K562 (cell line): ENCODE measurements around the gene ACER3. TPM values are rescaled to one million over a fixed set of nuclear protein-coding genes. Genes with fewer than 3 reads are reported as not detected.

Source experiments
- ATF4 ChIP-seq: fragments of 450-650 bp; formaldehyde crosslinking; IDR thresholded peaks from 2 replicates; pipeline ENCODE4 v1.4.0; 2022; ENCODE audit warnings: mild to moderate bottlenecking, moderate library complexity
- DNMT1 ChIP-seq: fragments of 450-650 bp; IDR thresholded peaks from 2 replicates; pipeline ENCODE4 v1.6.1; 2016; ENCODE audit warnings: antibody characterized with exemption, mild to moderate bottlenecking
- EZH2 ChIP-seq: IDR thresholded peaks from 2 replicates; pipeline ENCODE4 v1.6.1; 2012; ENCODE audit warnings: low read depth, mild to moderate bottlenecking, inconsistent platforms, low read length, borderline replicate concordance
- MAX ChIP-seq: sonication (generic); formaldehyde crosslinking; IDR thresholded peaks from 2 replicates; pipeline ENCODE4 v1.9.0; 2022; ENCODE audit warnings: mild to moderate bottlenecking, missing genetic modification reagents
- MED1 ChIP-seq: sonication (generic); formaldehyde crosslinking; IDR thresholded peaks from 2 replicates; pipeline ENCODE4 v1.8.1; 2023; ENCODE audit warnings: missing genetic modification reagents, borderline replicate concordance
- MTA1 ChIP-seq: fragments of 450-650 bp; IDR thresholded peaks from 2 replicates; pipeline ENCODE4 v1.6.1; 2017; ENCODE audit warnings: borderline replicate concordance
- MTA3 ChIP-seq: fragments of 450-650 bp; formaldehyde crosslinking; IDR thresholded peaks from 2 replicates; pipeline ENCODE4 v1.6.1; 2017; ENCODE audit warnings: mild to moderate bottlenecking, borderline replicate concordance
- NFXL1 ChIP-seq: fragments of 450-650 bp; formaldehyde crosslinking; IDR thresholded peaks from 2 replicates; pipeline ENCODE4 v1.4.0; 2021; ENCODE audit warnings: mild to moderate bottlenecking
- ZC3H8 ChIP-seq: fragments of 450-650 bp; IDR thresholded peaks from 2 replicates; pipeline ENCODE4 v1.6.1; 2017
- ZKSCAN8 ChIP-seq: fragments of 200-800 bp; sonication (Bioruptor generic); IDR thresholded peaks from 2 replicates; pipeline ENCODE4 v1.6.1; 2016; ENCODE audit warnings: missing genetic modification characterization, missing compliant biosample characterization
- ZNF696 ChIP-seq: fragments of 250-450 bp; sonication (Bioruptor Pico); conservative IDR thresholded peaks from 2 replicates; pipeline ENCODE4 v1.4.0; 2020; ENCODE audit warnings: mild to moderate bottlenecking, moderate library complexity
- polyA plus RNA-seq, 8 experiments: library from polyadenylated mRNA; depleted of rRNA in 4 of 8; stranded (reverse) in 5 of 8; unstranded in 3 of 8; fragments of >200 nt; fragmentation: Nextera tagmentation in 2 of 8; fragmentation: Illumina TruSeq in 1 of 8; extraction: Ambion mirVana in 2 of 8; extraction: Trizol in 1 of 8; gene quantifications; 2 replicates each; pipeline versions ENCODE4 v1.2.1 to v1.2.3, GENCODE V29; 2011 to 2014; ENCODE audit warnings: inconsistent platforms in 1 of 8, missing spikeins in 1 of 8
- total RNA-seq, 7 experiments: library from RNA; depleted of rRNA in 6 of 7; stranded (reverse); fragments of >200 nt in 6 of 7; fragmentation: Illumina TruSeq in 2 of 7; extraction: Trizol in 2 of 7; gene quantifications; 2 replicates each; pipeline versions ENCODE4 v1.2.1 to v1.2.3, GENCODE V29; 2011 to 2021; ENCODE audit warnings: low replicate concordance in 1 of 7
- TF ChIP-seq, protein P1 (sequence below), 2 experiments: fragments of 450-650 bp; formaldehyde crosslinking in 1 of 2; IDR thresholded peaks; 2 replicates each; pipeline versions ENCODE4 v1.4.0 to v1.6.1; 2014 to 2020; ENCODE audit warnings: mild to moderate bottlenecking in 2 of 2, borderline replicate concordance in 1 of 2, low read depth in 1 of 2
- TF ChIP-seq, protein P2 (sequence below): fragments of 150-350 bp; conservative IDR thresholded peaks from 2 replicates; pipeline ENCODE4 v1.6.1; 2014; ENCODE audit warnings: low read length

Gene ACER3
- total and polyA plus RNA-seq, 9 of the 15 experiments (the other 6 are each of a cell fraction or from before 2014, with no cell fraction given), result 2.0 to 23.8 (median 9.5) TPM

- TF ChIP-seq, protein P1, sequence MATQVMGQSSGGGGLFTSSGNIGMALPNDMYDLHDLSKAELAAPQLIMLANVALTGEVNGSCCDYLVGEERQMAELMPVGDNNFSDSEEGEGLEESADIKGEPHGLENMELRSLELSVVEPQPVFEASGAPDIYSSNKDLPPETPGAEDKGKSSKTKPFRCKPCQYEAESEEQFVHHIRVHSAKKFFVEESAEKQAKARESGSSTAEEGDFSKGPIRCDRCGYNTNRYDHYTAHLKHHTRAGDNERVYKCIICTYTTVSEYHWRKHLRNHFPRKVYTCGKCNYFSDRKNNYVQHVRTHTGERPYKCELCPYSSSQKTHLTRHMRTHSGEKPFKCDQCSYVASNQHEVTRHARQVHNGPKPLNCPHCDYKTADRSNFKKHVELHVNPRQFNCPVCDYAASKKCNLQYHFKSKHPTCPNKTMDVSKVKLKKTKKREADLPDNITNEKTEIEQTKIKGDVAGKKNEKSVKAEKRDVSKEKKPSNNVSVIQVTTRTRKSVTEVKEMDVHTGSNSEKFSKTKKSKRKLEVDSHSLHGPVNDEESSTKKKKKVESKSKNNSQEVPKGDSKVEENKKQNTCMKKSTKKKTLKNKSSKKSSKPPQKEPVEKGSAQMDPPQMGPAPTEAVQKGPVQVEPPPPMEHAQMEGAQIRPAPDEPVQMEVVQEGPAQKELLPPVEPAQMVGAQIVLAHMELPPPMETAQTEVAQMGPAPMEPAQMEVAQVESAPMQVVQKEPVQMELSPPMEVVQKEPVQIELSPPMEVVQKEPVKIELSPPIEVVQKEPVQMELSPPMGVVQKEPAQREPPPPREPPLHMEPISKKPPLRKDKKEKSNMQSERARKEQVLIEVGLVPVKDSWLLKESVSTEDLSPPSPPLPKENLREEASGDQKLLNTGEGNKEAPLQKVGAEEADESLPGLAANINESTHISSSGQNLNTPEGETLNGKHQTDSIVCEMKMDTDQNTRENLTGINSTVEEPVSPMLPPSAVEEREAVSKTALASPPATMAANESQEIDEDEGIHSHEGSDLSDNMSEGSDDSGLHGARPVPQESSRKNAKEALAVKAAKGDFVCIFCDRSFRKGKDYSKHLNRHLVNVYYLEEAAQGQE (IDR thresholded peaks at IDR 0.05; ENCODE audit: borderline replicate concordance), result no peak
- TF ChIP-seq, protein P1 (CRISPR knock-in tag; IDR thresholded peaks at IDR 0.05; ENCODE audit: low read depth), result no peak
- TF ChIP-seq EZH2, result no peak
- no peak for TF ChIP-seq MTA1
- TF ChIP-seq NFXL1 (CRISPR knock-in tag), result peak; percentile 54; the same call in 1 of the 2 replicates
- no peak for TF ChIP-seq MAX (CRISPR knock-in tag)
- TF ChIP-seq MTA3, result no peak
- 0 out of 2 replicates have a peak, but pooled peaks have one; percentile 33 for TF ChIP-seq ZKSCAN8 (CRISPR knock-in tag)
- peak; percentile 73 for TF ChIP-seq ATF4 (CRISPR knock-in tag)
- TF ChIP-seq ZNF696 (CRISPR knock-in tag), result no peak
- no peak for TF ChIP-seq ZC3H8
- TF ChIP-seq DNMT1, result no peak
- TF ChIP-seq, protein P2, sequence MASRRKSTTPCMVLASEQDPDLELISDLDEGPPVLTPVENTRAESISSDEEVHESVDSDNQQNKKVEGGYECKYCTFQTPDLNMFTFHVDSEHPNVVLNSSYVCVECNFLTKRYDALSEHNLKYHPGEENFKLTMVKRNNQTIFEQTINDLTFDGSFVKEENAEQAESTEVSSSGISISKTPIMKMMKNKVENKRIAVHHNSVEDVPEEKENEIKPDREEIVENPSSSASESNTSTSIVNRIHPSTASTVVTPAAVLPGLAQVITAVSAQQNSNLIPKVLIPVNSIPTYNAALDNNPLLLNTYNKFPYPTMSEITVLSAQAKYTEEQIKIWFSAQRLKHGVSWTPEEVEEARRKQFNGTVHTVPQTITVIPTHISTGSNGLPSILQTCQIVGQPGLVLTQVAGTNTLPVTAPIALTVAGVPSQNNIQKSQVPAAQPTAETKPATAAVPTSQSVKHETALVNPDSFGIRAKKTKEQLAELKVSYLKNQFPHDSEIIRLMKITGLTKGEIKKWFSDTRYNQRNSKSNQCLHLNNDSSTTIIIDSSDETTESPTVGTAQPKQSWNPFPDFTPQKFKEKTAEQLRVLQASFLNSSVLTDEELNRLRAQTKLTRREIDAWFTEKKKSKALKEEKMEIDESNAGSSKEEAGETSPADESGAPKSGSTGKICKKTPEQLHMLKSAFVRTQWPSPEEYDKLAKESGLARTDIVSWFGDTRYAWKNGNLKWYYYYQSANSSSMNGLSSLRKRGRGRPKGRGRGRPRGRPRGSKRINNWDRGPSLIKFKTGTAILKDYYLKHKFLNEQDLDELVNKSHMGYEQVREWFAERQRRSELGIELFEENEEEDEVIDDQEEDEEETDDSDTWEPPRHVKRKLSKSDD, result no peak
- TF ChIP-seq MED1 (CRISPR knock-in tag), result no peak
These were observed 192.7 kb downstream of the ACER3 start (continued) for GRCh38 chr11:77053217-77054015.
